22Rv1 (cell line): Measurements from ENCODE around the gene EGFL8.

Experiments used
- ZFX ChIP-seq: fragments of 450-650 bp; IDR thresholded peaks from 2 replicates; pipeline ENCODE4 v1.6.1; 2017; ENCODE audit warnings: antibody characterized with exemption, borderline replicate concordance
- TF ChIP-seq, protein P1 (sequence below): fragments of 450-650 bp; IDR thresholded peaks from 2 replicates; pipeline ENCODE4 v1.5.1; 2017; ENCODE audit warnings: mild to moderate bottlenecking

DNA sequence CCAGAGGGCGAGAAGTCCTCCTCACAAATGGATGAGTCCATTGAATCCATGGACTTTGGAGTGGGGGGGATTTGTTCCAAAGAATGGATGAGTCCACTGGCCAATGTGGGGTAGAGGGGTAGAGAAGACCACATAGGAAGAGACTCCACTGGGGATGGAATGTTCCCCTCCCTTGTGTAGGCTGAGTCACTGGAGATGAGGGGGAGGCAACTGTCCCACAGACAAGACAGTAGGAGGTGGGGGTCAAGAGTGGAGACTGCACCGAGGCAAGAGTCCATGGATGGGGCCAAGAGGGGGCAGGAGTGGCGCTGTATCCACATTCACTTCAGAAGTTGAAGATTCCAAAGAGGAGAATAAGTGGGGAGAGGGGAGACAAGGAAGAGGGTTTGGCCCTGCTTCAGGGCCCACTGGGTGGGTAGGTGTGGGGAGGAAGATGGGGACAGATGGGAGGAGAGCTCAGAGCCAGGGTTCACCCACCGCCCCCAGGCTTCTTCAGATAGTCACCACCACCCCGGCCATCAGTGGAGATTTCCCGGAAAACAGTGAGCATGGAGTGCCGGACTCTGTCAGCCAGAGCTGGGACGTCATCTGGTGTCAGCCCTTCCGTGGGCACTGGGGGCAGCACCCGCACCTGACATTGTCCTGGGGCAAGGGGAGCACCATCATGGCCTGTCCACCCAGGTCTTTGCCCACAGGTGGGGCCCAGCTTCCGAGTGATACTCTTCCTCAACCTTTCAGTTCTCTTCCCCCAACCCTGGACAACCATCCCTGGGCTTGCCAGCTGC is 4.6 kb downstream of the EGFL8 start:
- TF ChIP-seq, protein P1, sequence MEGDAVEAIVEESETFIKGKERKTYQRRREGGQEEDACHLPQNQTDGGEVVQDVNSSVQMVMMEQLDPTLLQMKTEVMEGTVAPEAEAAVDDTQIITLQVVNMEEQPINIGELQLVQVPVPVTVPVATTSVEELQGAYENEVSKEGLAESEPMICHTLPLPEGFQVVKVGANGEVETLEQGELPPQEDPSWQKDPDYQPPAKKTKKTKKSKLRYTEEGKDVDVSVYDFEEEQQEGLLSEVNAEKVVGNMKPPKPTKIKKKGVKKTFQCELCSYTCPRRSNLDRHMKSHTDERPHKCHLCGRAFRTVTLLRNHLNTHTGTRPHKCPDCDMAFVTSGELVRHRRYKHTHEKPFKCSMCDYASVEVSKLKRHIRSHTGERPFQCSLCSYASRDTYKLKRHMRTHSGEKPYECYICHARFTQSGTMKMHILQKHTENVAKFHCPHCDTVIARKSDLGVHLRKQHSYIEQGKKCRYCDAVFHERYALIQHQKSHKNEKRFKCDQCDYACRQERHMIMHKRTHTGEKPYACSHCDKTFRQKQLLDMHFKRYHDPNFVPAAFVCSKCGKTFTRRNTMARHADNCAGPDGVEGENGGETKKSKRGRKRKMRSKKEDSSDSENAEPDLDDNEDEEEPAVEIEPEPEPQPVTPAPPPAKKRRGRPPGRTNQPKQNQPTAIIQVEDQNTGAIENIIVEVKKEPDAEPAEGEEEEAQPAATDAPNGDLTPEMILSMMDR: no peak
- TF ChIP-seq ZFX: no peak
